Thoracic aorta (tissue), 2 donors: ENCODE data around the gene OSBP. TPM values are rescaled to one million over a fixed set of nuclear protein-coding genes. Genes with fewer than 3 reads are reported as not detected.
"Not testable (repeated sequence)": the region's sequence is repeated elsewhere in the genome, so short reads cannot be mapped to it uniquely, and the experiment has no call there.

Source experiments
- ATAC-seq: fragments of 150-250 bp; one replicate; pipeline ENCODE4 v1.8.0; 2017; ENCODE audit warnings: low read depth; ENCODE audit not compliant: insufficient number of reproducible peaks, low FRiP score
- DNase-seq: peaks from one replicate; pipeline ENCODE4 v3.0.0-alpha.2; 2020; ENCODE audit warnings: low spot score
- H3K27ac ChIP-seq, 2 donors: fragments of 200-600 bp; sonication (generic); 1 replicate in 1 of 2; 2 replicates in 1 of 2; pipeline ENCODE4 v1.5.1; 2016; ENCODE audit warnings: mild to moderate bottlenecking in 2 of 2, moderate library complexity in 2 of 2
- H3K27me3 ChIP-seq: fragments of 200-600 bp; sonication (generic); replicated peaks from 2 replicates; pipeline ENCODE4 v1.6.0; 2016; ENCODE audit warnings: mild to moderate bottlenecking; ENCODE audit not compliant: insufficient read depth
- H3K36me3 ChIP-seq: fragments of 200-600 bp; sonication (generic); one replicate; pipeline ENCODE4 v1.5.1; 2016
- H3K4me1 ChIP-seq, 2 donors: fragments of 200-600 bp; sonication (generic); 1 replicate in 1 of 2; 2 replicates in 1 of 2; pipeline versions ENCODE4 v1.5.1 to v1.6.0; 2016; ENCODE audit warnings: low read depth in 2 of 2, mild to moderate bottlenecking in 1 of 2; ENCODE audit not compliant: control insufficient read depth in 1 of 2
- H3K4me3 ChIP-seq: fragments of 200-600 bp; sonication (generic); 2 replicates; pipeline ENCODE4 v1.5.1; 2016; ENCODE audit warnings: mild to moderate bottlenecking
- H3K9me3 ChIP-seq: fragments of 200-600 bp; sonication (generic); 2 replicates; pipeline ENCODE4 v1.5.1; 2016
- CTCF ChIP-seq: fragments of 200-600 bp; sonication (generic); IDR thresholded peaks from one replicate; pipeline ENCODE4 v1.5.1; 2019; ENCODE audit warnings: antibody characterized with exemption
- total RNA-seq, 2 donors: library from RNA; depleted of rRNA; stranded (reverse); fragments of >200 nt; gene quantifications; one replicate each; pipeline versions ENCODE4 v1.1.0 to v1.2.3, GENCODE V29; 2016

Gene OSBP
- total RNA-seq, 2 donors from 2014 or later = 38.4 to 41.8 TPM

GRCh38 chr11:59630493-59630892 lies 14.9 kb upstream of the OSBP start:
- no peak for TF ChIP-seq CTCF
- Histone ChIP-seq H3K4me3 (no peak overlapping the region), H3K36me3 (no peaks in the 10 kb centered on the region), H3K9me3 (no peaks in the 10 kb centered on the region), H3K4me1 (no peaks in the 10 kb centered on the region), H3K27ac (no peak overlapping the region), H3K27me3 (no peaks in the 10 kb centered on the region)
- ATAC-seq = no peak
- DNase-seq = no peak

GRCh38 chr11:59629996-59630395 lies 14.4 kb upstream of the OSBP start:
- no peak for TF ChIP-seq CTCF
- H3K9me3 ChIP-seq = no peaks in the 10 kb centered on the region
- H3K4me1 ChIP-seq = no peaks in the 10 kb centered on the region
- H3K27ac ChIP-seq = no peak overlapping the region
- no peaks in the 10 kb centered on the region for H3K27me3 ChIP-seq
- ATAC-seq = no peak
- H3K36me3 ChIP-seq = no peaks in the 10 kb centered on the region
- DNase-seq = no peak
- no peak overlapping the region for H3K4me3 ChIP-seq

GRCh38 chr11:59626969-59627368 lies 11.4 kb upstream of the OSBP start:
- not testable (repeated sequence) for H3K27me3 ChIP-seq, H3K36me3 ChIP-seq, H3K4me3 ChIP-seq, H3K4me1 ChIP-seq, ATAC-seq, DNase-seq, H3K9me3 ChIP-seq, H3K27ac ChIP-seq

GRCh38 chr11:59625703-59626102 lies 10.1 kb upstream of the OSBP start:
- ATAC-seq (no peak), DNase-seq (no peak)
- Histone ChIP-seq H3K27me3 (no peaks in the 10 kb centered on the region), H3K27ac (no peak overlapping the region), H3K4me1 (no peaks in the 10 kb centered on the region), H3K4me3 (no peak overlapping the region), H3K9me3 (no peaks in the 10 kb centered on the region), H3K36me3 (no peaks in the 10 kb centered on the region)
- no peak for TF ChIP-seq CTCF

- TF ChIP-seq CTCF = no peak
- H3K9me3 ChIP-seq = no peaks in the 10 kb centered on the region
- DNase-seq = no peak
- no peaks in the 10 kb centered on the region for H3K36me3 ChIP-seq
- H3K27me3 ChIP-seq = no peaks in the 10 kb centered on the region
- H3K4me1 ChIP-seq = peaks cover 16 to 23% of the 10 kb centered on the region in 2 donors
- H3K27ac ChIP-seq = no peak overlapping the region
- no peak for ATAC-seq
- H3K4me3 ChIP-seq = no peak overlapping the region
These were observed 2.3 kb upstream of the OSBP start for GRCh38 chr11:59617876-59618275.

GRCh38 chr11:59616396-59616982 lies 915 bp upstream of the OSBP start:
- Histone ChIP-seq H3K9me3 (no peaks in the 10 kb centered on the region), H3K27ac (peak overlapping the region; percentile 89 to 93), H3K4me1 (peaks cover 24 to 36% of the 10 kb centered on the region in 2 donors), H3K36me3 (no peaks in the 10 kb centered on the region), H3K4me3 (peak overlapping the region; percentile 76), H3K27me3 (no peaks in the 10 kb centered on the region)
- DNase-seq = no peak
- no peak for TF ChIP-seq CTCF
- ATAC-seq = no peak
